B cell (primary cell): ENCODE data around the gene CLEC1A. TPM values are rescaled to one million over a fixed set of nuclear protein-coding genes. Genes with fewer than 3 reads are reported as not detected.

Experiments
- ATAC-seq: fragments of 200-7000 bp; cut with Tn5 transposase; one replicate; pipeline ENCODE4 v1.10.0; 2021; ENCODE audit warnings: low read depth, mild to moderate bottlenecking, moderate number of reproducible peaks, moderate library complexity
- CTCF ChIA-PET: fragments of 350-600 bp; sonication (Branson Sonifier 250); formaldehyde crosslinking; loops from one replicate; lab custom pipeline; 2021; ENCODE audit warnings: antibody characterized with exemption, inconsistent platforms; lab: Charles Lee
- POLR2A ChIA-PET: fragments of 350-600 bp; sonication (Branson Sonifier 250); formaldehyde crosslinking; loops from one replicate; lab custom pipeline; 2021; ENCODE audit warnings: antibody characterized with exemption; lab: Charles Lee
- DNase-seq: peaks from one replicate; pipeline ENCODE4 v3.0.0; 2013
- H2AFZ ChIP-seq: 2 replicates; pipeline ENCODE4 v1.6.1; 2012; ENCODE audit warnings: mild to moderate bottlenecking, low read depth, low read length; ENCODE audit not compliant: insufficient read depth, poor library complexity, severe bottlenecking
- H3K27ac ChIP-seq, 2 donors: 1 replicate in 1 of 2; 2 replicates in 1 of 2; pipeline ENCODE4 v1.5.1; 2012 to 2013; ENCODE audit warnings: low read length in 2 of 2, mild to moderate bottlenecking in 2 of 2, moderate library complexity in 1 of 2
- H3K27me3 ChIP-seq, 4 experiments: fragments of 200-600 bp in 1 of 4; sonication (generic) in 1 of 4; replicated peaks in 1 of 4; 1 replicate in 2 of 4; 2 replicates in 2 of 4; pipeline versions ENCODE4 v1.6.1 to v1.7.0; 2013 to 2016; ENCODE audit warnings: low read length in 3 of 4, mild to moderate bottlenecking in 2 of 4, mixed read lengths in 1 of 4, moderate library complexity in 1 of 4; ENCODE audit not compliant: insufficient read depth in 4 of 4, control insufficient read depth in 3 of 4; ENCODE audit errors: control extremely low read depth in 1 of 4
- H3K36me3 ChIP-seq, 2 experiments: replicated peaks in 1 of 2; 1 replicate in 1 of 2; 2 replicates in 1 of 2; pipeline versions ENCODE4 v1.6.1 to v1.7.1; 2013; ENCODE audit warnings: low read length in 1 of 2; ENCODE audit not compliant: insufficient read depth in 2 of 2, control insufficient read depth in 1 of 2; ENCODE audit errors: control extremely low read depth in 1 of 2, extremely low read depth in 1 of 2
- H3K4me1 ChIP-seq, 2 donors: fragments of 200-600 bp in 1 of 2; sonication (generic) in 1 of 2; 1 replicate in 1 of 2; 2 replicates in 1 of 2; pipeline versions ENCODE4 v1.5.1 to v1.6.1; 2013 to 2017; ENCODE audit warnings: low read length in 2 of 2; ENCODE audit not compliant: control insufficient read depth in 2 of 2, insufficient read depth in 2 of 2
- H3K4me2 ChIP-seq: replicated peaks from 2 replicates; pipeline ENCODE3; 2012; ENCODE audit warnings: mild to moderate bottlenecking, low read depth, low read length; ENCODE audit not compliant: poor library complexity, severe bottlenecking
- H3K4me3 ChIP-seq, 5 experiments: fragments of 200-600 bp in 1 of 5; sonication (generic) in 1 of 5; 1 replicate in 3 of 5; 2 replicates in 2 of 5; pipeline versions ENCODE4 v1.5.1 to v1.7.0; 2011 to 2016; ENCODE audit warnings: low read length in 4 of 5, mild to moderate bottlenecking in 4 of 5, low read depth in 2 of 5, control low read depth in 1 of 5, moderate library complexity in 1 of 5; ENCODE audit not compliant: insufficient read depth in 1 of 5; ENCODE audit errors: control extremely low read depth in 1 of 5, extremely low read depth in 1 of 5
- H3K79me2 ChIP-seq: fragments of 200-600 bp; sonication (generic); one replicate; pipeline ENCODE4 v1.6.0; 2016; ENCODE audit warnings: low read length; ENCODE audit not compliant: control insufficient read depth, insufficient read depth
- H3K9ac ChIP-seq: fragments of 200-600 bp; sonication (generic); 2 replicates; pipeline ENCODE4 v1.6.1; 2017; ENCODE audit warnings: mild to moderate bottlenecking, low read length, moderate library complexity
- H3K9me3 ChIP-seq, 3 donors: one replicate each; pipeline versions ENCODE4 v1.6.1 to v1.7.1; 2013; ENCODE audit warnings: low read length in 2 of 3; ENCODE audit not compliant: control insufficient read depth in 2 of 3, insufficient read depth in 1 of 3; ENCODE audit errors: control extremely low read depth in 1 of 3
- H4K20me1 ChIP-seq: 2 replicates; pipeline ENCODE4 v1.6.0; 2012; ENCODE audit warnings: mild to moderate bottlenecking, low read length; ENCODE audit not compliant: insufficient read depth, control insufficient read depth, poor library complexity, severe bottlenecking
- H3K27ac Mint-ChIP-seq: one replicate; pipeline ENCODE4 v1.8.0; 2021; ENCODE audit warnings: mixed read lengths
- H3K27me3 Mint-ChIP-seq: one replicate; pipeline ENCODE4 v1.8.0; 2021; ENCODE audit warnings: mixed read lengths
- H3K4me1 Mint-ChIP-seq: one replicate; pipeline ENCODE4 v1.8.0; 2021; ENCODE audit warnings: mixed read lengths
- H3K4me3 Mint-ChIP-seq: one replicate; pipeline ENCODE4 v1.8.0; 2021; ENCODE audit warnings: mixed read lengths
- H3K9me3 Mint-ChIP-seq: one replicate; pipeline ENCODE4 v1.8.0; 2022; ENCODE audit warnings: mixed read lengths; ENCODE audit not compliant: insufficient read depth
- CTCF ChIP-seq: fragments of 200-600 bp; IDR thresholded peaks from one replicate; pipeline ENCODE4 v1.8.0; 2022; ENCODE audit warnings: antibody characterized with exemption, mild to moderate bottlenecking
- EZH2 ChIP-seq: IDR thresholded peaks from 2 replicates; pipeline ENCODE4 v1.6.1; 2012; ENCODE audit warnings: borderline replicate concordance, low read depth, mild to moderate bottlenecking, moderate library complexity, low read length; ENCODE audit not compliant: insufficient read depth, poor library complexity, severe bottlenecking
- WGBS: methylation state at CpG from one replicate; pipeline ENCODE4 v1.1.5; 2013; ENCODE audit warnings: missing lambda C conversion rate; ENCODE audit not compliant: insufficient coverage; 5-methylcytosine and 5-hydroxymethylcytosine counted together
- intact Hi-C: fragments of 100-400 bp; cut with micrococcal nuclease; formaldehyde crosslinking; loops from one replicate; pipeline ENCODE4 v1.10.0; 2022
- polyA plus RNA-seq: library from polyadenylated mRNA; depleted of rRNA; stranded (reverse); fragments of >200 nt; gene quantifications from 2 replicates; pipeline ENCODE4 v1.2.3, GENCODE V29; 2012
- total RNA-seq, 2 donors: library from RNA; stranded (reverse); fragments of 120-200 nt in 1 of 2; gene quantifications; 1 replicate in 1 of 2; 2 replicates in 1 of 2; pipeline versions ENCODE4 v1.2.3 to v1.2.4, GENCODE V29; 2013 to 2022

Gene CLEC1A
- total and polyA plus RNA-seq, 2 donors (not counting 1 experiment from before 2014, with no cell fraction given) = 0.10 TPM; not detected in 1

- no peak overlapping the region for H2AFZ ChIP-seq
- peaks cover 0 to 15% (median 0%) of the 10 kb centered on the region in 4 experiments for H3K27me3 ChIP-seq
- no peak for ATAC-seq
- TF ChIP-seq EZH2 (no peak), CTCF (no peak)
- CTCF ChIA-PET = no interaction called here
- Mint-ChIP-seq H3K27ac (no peak overlapping the region), H3K4me1 (no peaks in the 10 kb centered on the region), H3K4me3 (no peak overlapping the region), H3K9me3 (no peaks in the 10 kb centered on the region), H3K27me3 (peaks cover 49% of the 10 kb centered on the region)
- no peak overlapping the region for H3K4me3 ChIP-seq
- H3K9ac ChIP-seq = no peak overlapping the region
- H3K27ac ChIP-seq = no peak overlapping the region
- no peaks in the 10 kb centered on the region for H4K20me1 ChIP-seq
- H3K4me1 ChIP-seq = no peaks in the 10 kb centered on the region
- WGBS = 91% methylated on average over 5 of the region's 5 CpGs
- no peaks in the 10 kb centered on the region for H3K79me2 ChIP-seq
- no peaks in the 10 kb centered on the region for H3K9me3 ChIP-seq
- intact Hi-C loops = no loop called here
- no peak overlapping the region for H3K4me2 ChIP-seq
- POLR2A ChIA-PET = no interaction called here
- DNase-seq = no peak
- H3K36me3 ChIP-seq = no peaks in the 10 kb centered on the region
Observed at GRCh38 chr12:10101042-10101579, 2.3 kb upstream of the CLEC1A start.

DNA sequence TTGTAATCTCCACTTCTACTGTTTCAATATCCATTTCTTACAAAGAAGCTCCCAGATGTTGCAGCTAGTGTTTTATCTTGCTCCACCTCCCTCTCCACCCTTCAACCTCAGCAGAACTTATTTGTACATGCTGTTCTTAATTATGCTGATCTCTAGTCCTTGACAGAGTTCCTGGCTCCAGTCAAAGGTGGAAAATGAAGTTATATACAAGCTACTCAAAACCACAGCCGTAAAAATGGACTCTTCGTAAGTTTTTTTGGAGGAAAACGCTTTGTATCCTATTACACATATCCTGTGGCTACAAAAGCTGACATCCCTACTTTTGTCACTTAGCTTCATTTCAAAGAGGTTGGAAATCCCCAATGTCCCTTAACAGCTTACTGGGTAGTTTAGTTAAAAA is 1.3 kb downstream of the CLEC1A start:
- TF ChIP-seq EZH2 = no peak
- intact Hi-C loops = no loop called here
- H3K4me3 ChIP-seq = no peak overlapping the region
- no peaks in the 10 kb centered on the region for H4K20me1 ChIP-seq
- H3K79me2 ChIP-seq = no peaks in the 10 kb centered on the region
- CTCF ChIA-PET = no interaction called here
- POLR2A ChIA-PET = no interaction called here
- no peak overlapping the region for H2AFZ ChIP-seq
- H3K9me3 Mint-ChIP-seq = no peaks in the 10 kb centered on the region
- H3K27me3 Mint-ChIP-seq = peaks cover 23% of the 10 kb centered on the region
- no CpG with 5 or more reads among the region's 3 CpGs for WGBS
- no peak overlapping the region for H3K4me3 Mint-ChIP-seq
- no peak for DNase-seq
- ATAC-seq = no peak
- H3K4me2 ChIP-seq = no peak overlapping the region
- H3K36me3 ChIP-seq = no peaks in the 10 kb centered on the region
- no peak overlapping the region for H3K27ac ChIP-seq
- H3K4me1 ChIP-seq = no peaks in the 10 kb centered on the region
- H3K27me3 ChIP-seq = peaks cover 0 to 16% (median 0%) of the 10 kb centered on the region in 4 experiments
- H3K4me1 Mint-ChIP-seq = no peaks in the 10 kb centered on the region
- no peak overlapping the region for H3K27ac Mint-ChIP-seq
- H3K9me3 ChIP-seq = no peaks in the 10 kb centered on the region
- H3K9ac ChIP-seq = no peak overlapping the region
